ENCODE results near the gene DDA1.

DDA1 gene

GRCh38 chr19:17311455-17312188 is 2.3 kb downstream of the DDA1 start:
- no peak for DNase-seq (ENCODE audit: low spot score)

- DNase-seq (ENCODE audit: low spot score): no peak
Measured at GRCh38 chr19:17312189-17313113, 3.1 kb downstream of the DDA1 start.

- DNase-seq (ENCODE audit: low spot score): no peak
Measured at GRCh38 chr19:17314007-17314593, 4.7 kb downstream of the DDA1 start.

- no peak for DNase-seq (ENCODE audit: low spot score)
Measured at GRCh38 chr19:17318966-17319365, 9.6 kb downstream of the DDA1 start.

GRCh38 chr19:17319473-17320238 is 10.3 kb downstream of the DDA1 start:
- no peak for DNase-seq (ENCODE audit: low spot score)

- no peak for DNase-seq (ENCODE audit: low spot score)
Measured at GRCh38 chr19:17320435-17320834, 11.1 kb downstream of the DDA1 start.

GRCh38 chr19:17321655-17322489 is 12.5 kb downstream of the DDA1 start:
- no peak for DNase-seq (ENCODE audit: low spot score)

GRCh38 chr19:17322854-17323253 is 13.5 kb downstream of the DDA1 start:
- no peak for DNase-seq (ENCODE audit: low spot score)

GRCh38 chr19:17323300-17323963 is 14.1 kb downstream of the DDA1 start:
- no peak for DNase-seq (ENCODE audit: low spot score)

GRCh38 chr19:17323964-17324332 is 14.6 kb downstream of the DDA1 start:
- DNase-seq (ENCODE audit: low spot score): no peak

GRCh38 chr19:17324357-17325114 is 15.2 kb downstream of the DDA1 start:
- no peak for DNase-seq (ENCODE audit: low spot score)

- no peak for DNase-seq (ENCODE audit: low spot score)
Measured at GRCh38 chr19:17325133-17325532, 15.8 kb downstream of the DDA1 start.

- no peak for DNase-seq (ENCODE audit: low spot score)
Measured at GRCh38 chr19:17325881-17326594, 16.7 kb downstream of the DDA1 start.

- no peak for DNase-seq (ENCODE audit: low spot score)
Measured at GRCh38 chr19:17326595-17326966, 17.2 kb downstream of the DDA1 start.

- no peak for DNase-seq (ENCODE audit: low spot score)
Measured at GRCh38 chr19:17327068-17327653, 17.8 kb downstream of the DDA1 start.

GRCh38 chr19:17327654-17328516 is 18.5 kb downstream of the DDA1 start:
- DNase-seq (ENCODE audit: low spot score): no peak

All from SK-N-DZ (cell line).